DOHH2 (cell line): ENCODE data around the gene IL10.
"Not testable (repeated sequence)": the region's sequence is repeated elsewhere in the genome, so short reads cannot be mapped to it uniquely, and the experiment has no call there.

Experiments
- H3F3A ChIP-seq: fragments of 200-600 bp; sonication (generic), shearing (Covaris generic); 2 replicates; pipeline ENCODE4 v1.6.0; 2016; ENCODE audit warnings: antibody characterized with exemption, mild to moderate bottlenecking; ENCODE audit not compliant: control insufficient read depth, insufficient read depth
- H3K27ac ChIP-seq: fragments of 200-600 bp; sonication (generic); 2 replicates; pipeline ENCODE4 v1.5.1; 2014; ENCODE audit warnings: low read depth, mild to moderate bottlenecking, low read length, moderate library complexity
- H3K27me3 ChIP-seq: fragments of 200-600 bp; sonication (generic); 2 replicates; pipeline ENCODE4 v1.6.1; 2014; ENCODE audit warnings: mild to moderate bottlenecking, low read length, mixed read lengths; ENCODE audit not compliant: control insufficient read depth
- H3K36me3 ChIP-seq: fragments of 200-600 bp; sonication (generic); 2 replicates; pipeline ENCODE4 v1.6.1; 2014; ENCODE audit warnings: mild to moderate bottlenecking, low read length, moderate library complexity, mixed read lengths; ENCODE audit not compliant: control insufficient read depth
- H3K4me1 ChIP-seq: fragments of 200-600 bp; sonication (generic); 2 replicates; pipeline ENCODE4 v1.6.1; 2014; ENCODE audit warnings: mild to moderate bottlenecking, low read length, mixed read lengths; ENCODE audit not compliant: control insufficient read depth
- H3K4me2 ChIP-seq: fragments of 200-600 bp; sonication (generic); 2 replicates; pipeline ENCODE4 v1.6.0; 2014; ENCODE audit warnings: mild to moderate bottlenecking, low read length, moderate library complexity
- H3K4me3 ChIP-seq: fragments of 200-600 bp; sonication (generic); 2 replicates; pipeline ENCODE4 v1.5.1; 2014; ENCODE audit warnings: mild to moderate bottlenecking, low read length, mixed read lengths
- H3K79me2 ChIP-seq: fragments of 200-600 bp; sonication (generic); 2 replicates; pipeline ENCODE4 v1.6.1; 2014; ENCODE audit warnings: mild to moderate bottlenecking, low read length, mixed read lengths; ENCODE audit not compliant: control insufficient read depth
- H3K9me2 ChIP-seq: fragments of 200-600 bp; sonication (generic); replicated peaks from 2 replicates; pipeline ENCODE4 v1.6.1; 2014; ENCODE audit warnings: mild to moderate bottlenecking, low read length, mixed read lengths; ENCODE audit not compliant: control insufficient read depth
- H3K9me3 ChIP-seq: fragments of 200-600 bp; sonication (generic); 2 replicates; pipeline ENCODE4 v1.6.1; 2014; ENCODE audit warnings: antibody characterized with exemption, low read length, mixed read lengths; ENCODE audit not compliant: control insufficient read depth, insufficient read depth
- H4K20me1 ChIP-seq: fragments of 200-600 bp; sonication (generic); 2 replicates; pipeline ENCODE4 v1.6.0; 2014; ENCODE audit warnings: low read depth, mild to moderate bottlenecking, antibody characterized with exemption, low read length, moderate library complexity; ENCODE audit not compliant: control insufficient read depth, insufficient read depth
- EZH2phosphoT487 ChIP-seq: fragments of 200-600 bp; sonication (generic); IDR thresholded peaks from 2 replicates; pipeline ENCODE4 v1.6.1; 2017; ENCODE audit warnings: borderline replicate concordance, mild to moderate bottlenecking, antibody characterized with exemption, low read length, moderate library complexity, mixed read lengths
- TF ChIP-seq, protein P1 (sequence below): fragments of 200-600 bp; sonication (generic); IDR thresholded peaks from one replicate; pipeline ENCODE4 v1.5.1; 2014; ENCODE audit warnings: antibody characterized with exemption, mild to moderate bottlenecking, low read depth, low read length; ENCODE audit not compliant: poor library complexity, severe bottlenecking

IL10 gene

GRCh38 chr1:206779638-206780037 is 7.3 kb upstream of the IL10 start:
- TF ChIP-seq, protein P1, sequence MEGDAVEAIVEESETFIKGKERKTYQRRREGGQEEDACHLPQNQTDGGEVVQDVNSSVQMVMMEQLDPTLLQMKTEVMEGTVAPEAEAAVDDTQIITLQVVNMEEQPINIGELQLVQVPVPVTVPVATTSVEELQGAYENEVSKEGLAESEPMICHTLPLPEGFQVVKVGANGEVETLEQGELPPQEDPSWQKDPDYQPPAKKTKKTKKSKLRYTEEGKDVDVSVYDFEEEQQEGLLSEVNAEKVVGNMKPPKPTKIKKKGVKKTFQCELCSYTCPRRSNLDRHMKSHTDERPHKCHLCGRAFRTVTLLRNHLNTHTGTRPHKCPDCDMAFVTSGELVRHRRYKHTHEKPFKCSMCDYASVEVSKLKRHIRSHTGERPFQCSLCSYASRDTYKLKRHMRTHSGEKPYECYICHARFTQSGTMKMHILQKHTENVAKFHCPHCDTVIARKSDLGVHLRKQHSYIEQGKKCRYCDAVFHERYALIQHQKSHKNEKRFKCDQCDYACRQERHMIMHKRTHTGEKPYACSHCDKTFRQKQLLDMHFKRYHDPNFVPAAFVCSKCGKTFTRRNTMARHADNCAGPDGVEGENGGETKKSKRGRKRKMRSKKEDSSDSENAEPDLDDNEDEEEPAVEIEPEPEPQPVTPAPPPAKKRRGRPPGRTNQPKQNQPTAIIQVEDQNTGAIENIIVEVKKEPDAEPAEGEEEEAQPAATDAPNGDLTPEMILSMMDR: no peak
- TF ChIP-seq EZH2phosphoT487: no peak
- Histone ChIP-seq H4K20me1 (no peaks in the 10 kb centered on the region), H3K4me1 (peaks cover 10% of the 10 kb centered on the region)

GRCh38 chr1:206778911-206779310 is 6.6 kb upstream of the IL10 start:
- not testable (repeated sequence) for H3K79me2 ChIP-seq, H3F3A ChIP-seq, H4K20me1 ChIP-seq, H3K36me3 ChIP-seq, H3K4me2 ChIP-seq, H3K27ac ChIP-seq, H3K4me3 ChIP-seq, H3K9me2 ChIP-seq, H3K9me3 ChIP-seq
- Histone ChIP-seq H3K27me3 (peaks cover 22% of the 10 kb centered on the region), H3K4me1 (peaks cover 10% of the 10 kb centered on the region)

More at GRCh38 chr1:206779638-206780037, 7.3 kb upstream of the IL10 start:
- H3K9me2 ChIP-seq: no peaks in the 10 kb centered on the region
- no peaks in the 10 kb centered on the region for H3K79me2 ChIP-seq
- H3K36me3 ChIP-seq: no peaks in the 10 kb centered on the region
- peaks cover 22% of the 10 kb centered on the region for H3K27me3 ChIP-seq
- no peaks in the 10 kb centered on the region for H3K9me3 ChIP-seq
- H3F3A ChIP-seq: no peaks in the 10 kb centered on the region
- no peak overlapping the region for H3K4me2 ChIP-seq
- H3K4me3 ChIP-seq: no peak overlapping the region
- H3K27ac ChIP-seq: no peak overlapping the region

DNA sequence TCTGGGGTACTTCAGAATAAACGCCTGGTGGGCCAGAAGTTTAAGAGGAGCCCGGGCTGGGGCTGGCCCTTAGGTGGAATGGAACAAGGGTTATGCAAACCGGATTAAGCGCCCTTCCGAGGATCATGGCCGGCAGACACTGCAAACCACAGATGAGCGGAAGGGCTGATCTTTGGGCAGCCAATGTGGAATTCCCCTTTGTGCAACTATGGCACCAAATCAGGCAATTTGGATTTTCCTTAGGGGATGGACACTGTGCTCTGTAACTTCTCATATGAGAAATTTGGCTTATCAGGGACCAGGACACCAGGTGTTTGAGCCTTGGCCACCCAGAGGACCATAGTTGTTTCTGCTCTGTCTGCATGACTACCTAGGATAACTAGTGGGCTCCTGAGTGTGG is 5.7 kb upstream of the IL10 start:
- Histone ChIP-seq H3K9me3 (no peaks in the 10 kb centered on the region), H3K79me2 (no peaks in the 10 kb centered on the region), H3F3A (no peaks in the 10 kb centered on the region), H3K4me1 (peaks cover 10% of the 10 kb centered on the region), H4K20me1 (no peaks in the 10 kb centered on the region), H3K27ac (no peak overlapping the region), H3K27me3 (peaks cover 22% of the 10 kb centered on the region), H3K9me2 (no peaks in the 10 kb centered on the region), H3K4me2 (no peak overlapping the region), H3K36me3 (no peaks in the 10 kb centered on the region), H3K4me3 (no peak overlapping the region)
- TF ChIP-seq, protein P1: no peak
- no peak for TF ChIP-seq EZH2phosphoT487

DNA sequence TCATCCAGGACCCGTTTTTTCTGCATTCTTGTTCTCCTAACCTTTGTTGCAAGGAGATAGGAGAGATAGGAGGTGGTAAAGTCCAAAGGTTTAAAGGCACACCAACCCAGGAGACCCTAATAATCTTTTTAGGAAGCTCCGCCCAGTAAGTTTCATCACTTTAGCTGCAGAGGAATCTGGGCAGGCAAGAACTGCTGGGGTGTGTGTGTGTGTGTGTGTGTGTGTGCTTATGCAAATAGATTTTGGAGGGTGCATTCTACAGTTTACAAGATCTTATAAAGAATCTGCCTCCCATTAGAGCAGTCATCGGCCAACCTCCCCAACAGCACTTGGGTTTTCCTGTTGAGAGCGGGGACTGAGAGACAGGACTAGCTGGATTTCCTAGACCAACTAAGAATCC is 3.9 kb upstream of the IL10 start:
- Histone ChIP-seq H3K4me1 (no peaks in the 10 kb centered on the region), H3K27ac (no peak overlapping the region), H4K20me1 (no peaks in the 10 kb centered on the region), H3F3A (no peaks in the 10 kb centered on the region), H3K4me3 (no peak overlapping the region), H3K9me3 (no peaks in the 10 kb centered on the region), H3K36me3 (no peaks in the 10 kb centered on the region), H3K9me2 (no peaks in the 10 kb centered on the region), H3K79me2 (no peaks in the 10 kb centered on the region), H3K27me3 (peaks cover 39% of the 10 kb centered on the region), H3K4me2 (no peak overlapping the region)
- no peak for TF ChIP-seq EZH2phosphoT487
- TF ChIP-seq, protein P1: no peak
